Measurements from ENCODE around the gene CHST11.

Gene CHST11

GRCh38 chr12:104593482-104593881 lies 136.7 kb downstream of the CHST11 start:
- Histone ChIP-seq H3K27me3 (ENCODE audit: control insufficient read depth, insufficient read depth, low read length) (no peaks in the 10 kb centered on the region), H3K36me3 (ENCODE audit: control insufficient read depth, insufficient read depth, low read length) (no peaks in the 10 kb centered on the region), H3K9me3 (ENCODE audit: control insufficient read depth, low read length) (no peaks in the 10 kb centered on the region), H3K4me3 (ENCODE audit: low read length) (no peak overlapping the region), H3K4me1 (ENCODE audit: control insufficient read depth, insufficient read depth, low read length) (no peaks in the 10 kb centered on the region), H3K9ac (ENCODE audit: low read length) (no peak overlapping the region)

- Histone ChIP-seq H3K4me3 (ENCODE audit: low read length) (no peak overlapping the region), H3K9me3 (ENCODE audit: control insufficient read depth, low read length) (no peaks in the 10 kb centered on the region), H3K9ac (ENCODE audit: low read length) (no peak overlapping the region), H3K4me1 (ENCODE audit: control insufficient read depth, insufficient read depth, low read length) (no peaks in the 10 kb centered on the region), H3K27me3 (ENCODE audit: control insufficient read depth, insufficient read depth, low read length) (no peaks in the 10 kb centered on the region), H3K36me3 (ENCODE audit: control insufficient read depth, insufficient read depth, low read length) (no peaks in the 10 kb centered on the region)
These were observed 139.5 kb downstream of the CHST11 start for GRCh38 chr12:104596134-104596799.

DNA sequence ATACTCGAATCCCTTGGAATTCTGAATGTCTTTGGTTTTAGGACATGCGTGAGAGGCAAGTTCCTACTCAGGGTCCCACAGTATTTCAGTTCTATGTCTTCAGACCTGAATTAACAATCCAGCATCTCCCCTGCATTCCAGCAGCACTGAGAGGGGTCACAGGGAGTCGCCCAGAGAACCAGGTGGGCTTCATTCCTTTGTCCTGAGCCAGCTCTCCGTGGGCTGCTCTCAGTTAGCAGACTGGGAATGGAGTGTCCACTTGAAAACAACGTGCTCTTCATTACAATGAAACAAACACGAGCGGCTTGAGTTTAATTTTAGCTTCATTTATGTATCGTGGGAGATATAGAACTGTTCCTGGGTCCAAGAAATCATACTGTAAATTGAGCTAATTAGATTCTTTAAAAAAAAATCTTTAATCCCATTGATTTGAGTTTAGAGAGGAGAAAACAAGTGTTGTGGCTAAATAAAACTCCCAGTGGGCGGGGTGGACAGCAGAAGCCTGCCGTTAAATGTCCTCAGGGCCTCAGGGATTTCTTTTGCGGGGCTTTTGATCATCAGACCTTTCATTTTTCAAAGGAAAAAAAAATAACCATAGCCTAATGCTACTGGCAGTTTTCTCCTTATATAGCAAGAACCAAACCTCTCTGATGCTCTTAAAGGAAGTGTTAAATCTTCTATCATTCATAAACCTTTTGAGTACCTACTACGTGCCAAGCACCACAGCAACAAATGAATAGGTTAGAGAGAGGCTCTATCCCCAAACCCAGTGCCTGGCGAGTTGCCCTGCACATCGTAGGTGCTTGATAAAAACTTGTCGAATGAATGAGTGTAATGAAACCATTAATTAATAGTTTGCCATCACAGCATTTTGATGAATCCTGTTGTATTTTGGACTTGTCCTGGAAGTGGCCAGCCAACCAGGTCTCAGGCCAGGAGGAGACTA lies 140.4 kb downstream of the CHST11 start:
- Histone ChIP-seq H3K36me3 (ENCODE audit: control insufficient read depth, insufficient read depth, low read length) (no peaks in the 10 kb centered on the region), H3K4me1 (ENCODE audit: control insufficient read depth, insufficient read depth, low read length) (no peaks in the 10 kb centered on the region), H3K9me3 (ENCODE audit: control insufficient read depth, low read length) (no peaks in the 10 kb centered on the region), H3K4me3 (ENCODE audit: low read length) (no peak overlapping the region), H3K27me3 (ENCODE audit: control insufficient read depth, insufficient read depth, low read length) (no peaks in the 10 kb centered on the region), H3K9ac (ENCODE audit: low read length) (no peak overlapping the region)

DNA sequence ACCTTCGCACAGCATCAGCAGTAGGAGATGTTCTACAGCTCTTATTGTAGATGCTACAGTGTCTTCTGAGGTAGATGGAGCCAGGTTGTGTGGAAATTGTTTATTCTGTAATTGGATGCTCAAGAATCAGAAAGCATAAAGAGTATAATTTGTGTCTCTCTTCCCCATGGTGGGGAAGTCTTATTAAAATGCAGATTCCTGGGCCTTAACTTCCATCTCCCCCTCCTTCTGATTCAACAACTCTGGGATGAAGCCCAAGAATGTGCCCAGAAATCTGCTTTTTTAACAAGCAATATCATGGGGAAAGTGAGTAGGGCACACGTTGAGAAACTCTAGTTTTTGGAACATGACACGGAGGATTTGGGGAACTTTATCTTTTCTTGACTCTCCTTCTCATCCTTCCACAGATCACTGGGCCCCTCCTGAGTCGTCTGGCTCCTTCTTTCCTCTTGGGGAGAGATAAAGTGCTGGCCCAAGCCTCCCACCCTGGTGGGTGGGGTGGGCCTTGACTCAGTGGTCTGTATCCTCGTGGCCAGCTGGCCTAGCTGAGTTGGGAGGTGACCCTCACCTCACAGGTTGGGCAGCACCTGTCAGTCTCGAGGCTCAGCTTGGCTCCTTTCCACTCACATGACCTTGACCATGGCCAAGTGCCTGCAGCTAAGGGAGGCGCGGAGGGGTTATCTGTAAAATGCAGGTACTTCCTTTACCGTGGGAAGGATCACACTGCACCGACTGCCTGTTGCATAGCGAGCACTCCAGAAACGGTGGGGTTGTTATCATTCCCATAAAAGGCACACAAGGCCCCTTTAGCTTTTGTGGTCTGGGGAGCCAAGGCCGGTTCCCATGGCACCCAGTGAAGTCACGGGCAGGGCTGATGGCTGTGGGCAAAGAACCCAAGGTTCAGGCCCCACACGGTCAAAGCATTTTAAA lies 141.9 kb downstream of the CHST11 start:
- no peaks in the 10 kb centered on the region for H3K9me3 ChIP-seq (ENCODE audit: control insufficient read depth, low read length)
- no peak overlapping the region for H3K4me3 ChIP-seq (ENCODE audit: low read length)
- H3K27me3 ChIP-seq (ENCODE audit: control insufficient read depth, insufficient read depth, low read length) = no peaks in the 10 kb centered on the region
- H3K36me3 ChIP-seq (ENCODE audit: control insufficient read depth, insufficient read depth, low read length) = no peaks in the 10 kb centered on the region
- no peak overlapping the region for H3K9ac ChIP-seq (ENCODE audit: low read length)
- H3K4me1 ChIP-seq (ENCODE audit: control insufficient read depth, insufficient read depth, low read length) = no peaks in the 10 kb centered on the region

- Histone ChIP-seq H3K36me3 (ENCODE audit: control insufficient read depth, insufficient read depth, low read length) (no peaks in the 10 kb centered on the region), H3K27me3 (ENCODE audit: control insufficient read depth, insufficient read depth, low read length) (no peaks in the 10 kb centered on the region), H3K4me3 (ENCODE audit: low read length) (no peak overlapping the region), H3K4me1 (ENCODE audit: control insufficient read depth, insufficient read depth, low read length) (no peaks in the 10 kb centered on the region), H3K9me3 (ENCODE audit: control insufficient read depth, low read length) (no peaks in the 10 kb centered on the region), H3K9ac (ENCODE audit: low read length) (no peak overlapping the region)
These were observed 142.7 kb downstream of the CHST11 start for GRCh38 chr12:104599272-104600035.

- no peaks in the 10 kb centered on the region for H3K27me3 ChIP-seq (ENCODE audit: control insufficient read depth, insufficient read depth, low read length)
- H3K4me1 ChIP-seq (ENCODE audit: control insufficient read depth, insufficient read depth, low read length) = no peaks in the 10 kb centered on the region
- H3K9me3 ChIP-seq (ENCODE audit: control insufficient read depth, low read length) = no peaks in the 10 kb centered on the region
- no peaks in the 10 kb centered on the region for H3K36me3 ChIP-seq (ENCODE audit: control insufficient read depth, insufficient read depth, low read length)
- H3K4me3 ChIP-seq (ENCODE audit: low read length) = no peak overlapping the region
- no peak overlapping the region for H3K9ac ChIP-seq (ENCODE audit: low read length)
These were observed 143.4 kb downstream of the CHST11 start for GRCh38 chr12:104600036-104600712.

DNA sequence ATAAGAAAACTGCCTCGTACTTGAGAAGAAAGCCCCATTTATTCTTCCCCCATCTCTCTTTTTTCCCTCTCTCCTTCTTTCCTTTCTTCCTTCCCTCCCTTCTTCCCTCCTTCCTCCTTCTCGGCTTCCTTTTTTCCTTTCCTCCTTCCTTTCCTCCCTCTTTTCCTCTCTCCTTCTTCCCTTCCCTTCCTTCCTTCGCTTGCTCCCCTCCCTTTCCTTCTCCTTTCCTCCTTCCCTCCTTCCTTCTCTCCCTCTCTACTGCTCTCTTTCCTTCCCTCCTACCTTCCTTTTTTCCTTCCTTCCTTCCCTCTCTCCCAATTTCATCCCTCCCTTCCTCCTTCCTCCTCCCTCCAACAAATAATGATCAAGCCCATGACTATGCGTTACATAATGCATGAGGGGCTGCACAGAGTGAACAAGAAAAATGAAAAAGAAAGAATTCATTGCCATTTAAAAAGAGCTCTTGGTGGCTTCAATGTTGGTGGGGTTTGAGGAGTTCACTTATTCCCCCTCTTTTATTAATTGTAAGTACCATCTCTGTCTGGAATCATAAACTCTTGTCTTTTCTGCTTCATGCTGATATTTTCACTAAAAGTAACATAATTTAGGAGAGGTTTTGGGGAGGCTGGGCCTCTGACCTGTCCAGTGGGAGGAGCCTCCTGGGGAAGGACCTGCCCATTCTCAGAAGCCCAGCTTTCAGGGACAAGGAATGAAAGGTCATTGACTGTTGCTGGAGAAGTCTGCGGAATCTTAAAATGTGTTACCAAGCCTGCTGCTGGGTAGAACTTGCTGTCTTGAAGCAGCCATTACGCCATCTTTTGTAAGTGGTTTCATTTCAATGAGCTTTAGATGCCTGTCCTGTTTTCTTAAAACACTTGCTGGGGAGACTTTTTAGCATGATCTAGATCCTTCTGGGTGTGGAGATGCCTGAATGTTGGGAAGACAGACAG lies 144.3 kb downstream of the CHST11 start:
- H3K36me3 ChIP-seq (ENCODE audit: control insufficient read depth, insufficient read depth, low read length) = no peaks in the 10 kb centered on the region
- no peaks in the 10 kb centered on the region for H3K4me1 ChIP-seq (ENCODE audit: control insufficient read depth, insufficient read depth, low read length)
- no peak overlapping the region for H3K4me3 ChIP-seq (ENCODE audit: low read length)

DNA sequence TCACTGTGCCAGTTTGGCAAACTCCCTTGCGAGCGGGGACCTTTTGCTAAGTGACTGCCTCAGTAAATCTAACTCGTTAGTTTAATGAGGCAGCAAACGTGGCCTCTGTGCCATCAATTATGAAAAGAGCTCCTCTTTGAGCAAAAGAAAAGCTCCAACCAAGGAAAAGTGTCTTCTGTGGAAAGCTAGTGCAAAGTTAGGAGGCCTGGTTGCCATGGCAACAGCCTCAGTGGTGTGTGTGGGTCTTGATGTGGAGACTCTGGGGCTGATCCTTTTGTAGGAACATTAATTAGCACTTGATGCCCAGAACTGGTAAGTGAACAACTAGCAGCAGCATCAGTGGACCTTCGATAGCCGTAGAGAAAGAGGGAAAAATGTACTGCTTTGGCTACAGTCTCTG lies 145.7 kb downstream of the CHST11 start:
- H3K36me3 ChIP-seq (ENCODE audit: control insufficient read depth, insufficient read depth, low read length) = no peaks in the 10 kb centered on the region
- no peaks in the 10 kb centered on the region for H3K27me3 ChIP-seq (ENCODE audit: control insufficient read depth, insufficient read depth, low read length)
- no peaks in the 10 kb centered on the region for H3K4me1 ChIP-seq (ENCODE audit: control insufficient read depth, insufficient read depth, low read length)
- no peak overlapping the region for H3K4me3 ChIP-seq (ENCODE audit: low read length)
- H3K9ac ChIP-seq (ENCODE audit: low read length) = no peak overlapping the region
- no peaks in the 10 kb centered on the region for H3K9me3 ChIP-seq (ENCODE audit: control insufficient read depth, low read length)

More for the DNA sequence above, 144.3 kb downstream of the CHST11 start:
- H3K9me3 ChIP-seq (ENCODE audit: control insufficient read depth, low read length) = no peaks in the 10 kb centered on the region
- no peaks in the 10 kb centered on the region for H3K27me3 ChIP-seq (ENCODE audit: control insufficient read depth, insufficient read depth, low read length)
- H3K9ac ChIP-seq (ENCODE audit: low read length) = no peak overlapping the region

DNA sequence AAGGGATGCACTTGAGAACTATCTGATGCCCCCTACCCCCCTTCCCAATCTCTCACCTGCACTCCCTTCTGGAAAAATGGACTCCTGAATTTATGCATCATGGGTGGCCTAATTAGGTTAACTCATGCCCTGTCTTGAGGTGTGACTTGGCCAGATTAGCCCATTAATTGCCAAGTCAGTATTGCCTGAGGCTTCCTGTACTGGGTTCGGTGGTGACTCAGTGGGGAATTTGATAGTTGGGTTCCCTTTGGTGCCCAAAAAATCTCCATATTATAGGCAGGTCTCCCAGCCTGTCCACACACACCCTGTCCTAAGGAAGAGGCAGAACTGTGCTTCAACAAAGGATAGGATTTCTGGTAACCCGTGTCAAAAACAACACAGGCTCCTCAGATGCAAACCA lies 146.1 kb downstream of the CHST11 start:
- Histone ChIP-seq H3K4me3 (ENCODE audit: low read length) (no peak overlapping the region), H3K9ac (ENCODE audit: low read length) (no peak overlapping the region), H3K36me3 (ENCODE audit: control insufficient read depth, insufficient read depth, low read length) (no peaks in the 10 kb centered on the region), H3K9me3 (ENCODE audit: control insufficient read depth, low read length) (no peaks in the 10 kb centered on the region), H3K4me1 (ENCODE audit: control insufficient read depth, insufficient read depth, low read length) (no peaks in the 10 kb centered on the region), H3K27me3 (ENCODE audit: control insufficient read depth, insufficient read depth, low read length) (no peaks in the 10 kb centered on the region)

DNA sequence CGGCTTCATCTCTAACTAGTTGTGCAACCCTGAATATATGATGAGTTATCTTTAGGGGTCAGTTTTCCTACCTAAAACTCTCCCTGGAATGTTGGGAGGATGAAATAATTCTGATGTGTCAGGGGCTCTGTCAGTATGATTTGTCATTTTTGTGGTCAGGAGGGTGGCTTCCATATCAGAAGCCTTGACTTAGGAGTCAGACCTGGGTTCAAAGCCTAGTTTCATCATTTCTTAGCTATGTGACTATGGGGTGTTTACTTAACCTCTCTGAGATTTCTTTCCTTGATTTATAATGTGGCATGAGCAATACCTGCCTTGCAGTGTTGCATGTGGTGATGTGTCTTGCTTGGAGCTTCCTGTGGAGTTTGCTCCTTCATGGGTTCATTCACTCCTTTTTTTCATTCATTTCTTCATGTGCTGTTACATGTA lies 146.8 kb downstream of the CHST11 start:
- H3K27me3 ChIP-seq (ENCODE audit: control insufficient read depth, insufficient read depth, low read length) = no peaks in the 10 kb centered on the region
- H3K9me3 ChIP-seq (ENCODE audit: control insufficient read depth, low read length) = no peaks in the 10 kb centered on the region
- H3K36me3 ChIP-seq (ENCODE audit: control insufficient read depth, insufficient read depth, low read length) = no peaks in the 10 kb centered on the region
- no peaks in the 10 kb centered on the region for H3K4me1 ChIP-seq (ENCODE audit: control insufficient read depth, insufficient read depth, low read length)
- no peak overlapping the region for H3K9ac ChIP-seq (ENCODE audit: low read length)
- H3K4me3 ChIP-seq (ENCODE audit: low read length) = no peak overlapping the region
